ENCODE measurements around the gene AGAP1.

AGAP1 gene

GRCh38 chr2:235870515-235870914 is 376.7 kb downstream of the AGAP1 start:
- no peak for DNase-seq (ENCODE audit: low read depth)

GRCh38 chr2:235876099-235876679 is 382.3 kb downstream of the AGAP1 start:
- DNase-seq (ENCODE audit: low read depth) = no peak

- DNase-seq (ENCODE audit: low read depth) = no peak
Measured at GRCh38 chr2:235877275-235877802, 383.5 kb downstream of the AGAP1 start.

- DNase-seq (ENCODE audit: low read depth) = no peak
Measured at GRCh38 chr2:235879116-235879515, 385.3 kb downstream of the AGAP1 start.

- DNase-seq (ENCODE audit: low read depth) = no peak
Measured at GRCh38 chr2:235883675-235884074, 389.8 kb downstream of the AGAP1 start.

- no peak for DNase-seq (ENCODE audit: low read depth)
Measured at GRCh38 chr2:235889302-235889630, 395.4 kb downstream of the AGAP1 start.

GRCh38 chr2:235893129-235893698 is 399.4 kb downstream of the AGAP1 start:
- no peak for DNase-seq (ENCODE audit: low read depth)

- no peak for DNase-seq (ENCODE audit: low read depth)
Measured at GRCh38 chr2:235894839-235895238, 401.0 kb downstream of the AGAP1 start.

GRCh38 chr2:235896061-235896460 is 402.2 kb downstream of the AGAP1 start:
- no peak for DNase-seq (ENCODE audit: low read depth)

- no peak for DNase-seq (ENCODE audit: low read depth)
Measured at GRCh38 chr2:235897992-235898391, 404.1 kb downstream of the AGAP1 start.

- DNase-seq (ENCODE audit: low read depth) = no peak
Measured at GRCh38 chr2:235898766-235899165, 404.9 kb downstream of the AGAP1 start.

GRCh38 chr2:235900631-235901030 is 406.8 kb downstream of the AGAP1 start:
- DNase-seq (ENCODE audit: low read depth) = no peak

GRCh38 chr2:235901243-235901642 is 407.4 kb downstream of the AGAP1 start:
- no peak for DNase-seq (ENCODE audit: low read depth)

GRCh38 chr2:235903782-235904584 is 410.1 kb downstream of the AGAP1 start:
- no peak for DNase-seq (ENCODE audit: low read depth)

- no peak for DNase-seq (ENCODE audit: low read depth)
Measured at GRCh38 chr2:235904585-235904931, 410.7 kb downstream of the AGAP1 start.

- DNase-seq (ENCODE audit: low read depth) = no peak
Measured at GRCh38 chr2:235908826-235909225, 415.0 kb downstream of the AGAP1 start.

- no peak for DNase-seq (ENCODE audit: low read depth)
Measured at GRCh38 chr2:235909358-235909757, 415.5 kb downstream of the AGAP1 start.

- DNase-seq (ENCODE audit: low read depth) = no peak
Measured at GRCh38 chr2:235910067-235910466, 416.2 kb downstream of the AGAP1 start.

- DNase-seq (ENCODE audit: low read depth) = no peak
Measured at GRCh38 chr2:235911125-235911524, 417.3 kb downstream of the AGAP1 start.

GRCh38 chr2:235911633-235912233 is 417.9 kb downstream of the AGAP1 start:
- no peak for DNase-seq (ENCODE audit: low read depth)

GRCh38 chr2:235914756-235915155 is 420.9 kb downstream of the AGAP1 start:
- no peak for DNase-seq (ENCODE audit: low read depth)

GRCh38 chr2:235917506-235917905 is 423.7 kb downstream of the AGAP1 start:
- no peak for DNase-seq (ENCODE audit: low read depth)

GRCh38 chr2:235918876-235919275 is 425.0 kb downstream of the AGAP1 start:
- no peak for DNase-seq (ENCODE audit: low read depth)
